Amniotic stem cell (primary cell): ENCODE measurements around the gene PAIP2.
"Not testable (repeated sequence)": the region's sequence is repeated elsewhere in the genome, so short reads cannot be mapped to it uniquely, and the experiment has no call there.

Source experiments
- DNase-seq: peaks from one replicate; lab custom pipeline; 2025; lab: John Stamatoyannopoulos, UW

PAIP2 gene

GRCh38 chr5:139378941-139379361 lies 37.3 kb downstream of the PAIP2 start:
- DNase-seq: no peak

GRCh38 chr5:139379626-139380449 lies 38.2 kb downstream of the PAIP2 start:
- no peak for DNase-seq

GRCh38 chr5:139381837-139382761 lies 40.4 kb downstream of the PAIP2 start:
- DNase-seq: no peak

- no peak for DNase-seq
Observed at GRCh38 chr5:139382807-139383206, 41.2 kb downstream of the PAIP2 start.

DNA sequence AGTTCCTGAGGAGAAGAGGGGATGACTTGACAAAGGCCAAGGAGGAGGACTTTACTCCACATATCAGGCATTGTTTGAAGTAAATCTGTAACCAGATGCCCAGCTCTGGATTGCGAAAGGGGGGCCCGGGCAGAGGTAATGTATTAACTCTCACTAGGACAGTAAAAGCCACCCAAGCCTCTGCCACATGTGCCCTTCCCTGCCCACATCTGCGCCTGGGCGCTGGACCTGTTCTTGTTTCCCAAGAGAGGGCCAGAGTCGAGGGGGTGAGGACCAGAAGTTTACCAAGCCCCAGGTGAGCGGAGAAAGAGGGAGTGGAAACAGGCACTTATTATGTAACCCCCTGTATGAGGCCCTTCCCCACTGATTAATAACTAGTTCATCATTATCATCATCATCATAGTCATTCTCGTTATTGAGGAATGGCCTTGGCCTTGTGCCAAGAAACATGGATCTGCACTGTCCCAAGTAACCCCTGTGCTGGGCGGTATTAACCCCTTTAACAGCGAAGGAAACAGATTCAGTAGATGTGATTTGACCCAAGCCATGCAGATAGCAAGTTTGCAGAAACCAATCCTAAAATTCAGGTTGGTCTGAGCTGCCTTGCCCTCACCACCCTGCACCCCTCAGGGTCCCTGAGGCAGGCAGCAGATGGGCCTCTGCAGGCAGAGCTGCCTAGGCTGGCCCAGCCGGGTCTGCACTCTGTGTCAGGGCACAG lies 41.8 kb downstream of the PAIP2 start, which contains the start of gene SLC23A1:
TSS of gene SLC23A1 (minus strand) at position 23 of the 718 bp plus-strand sequence. CDS start 44 bp downstream, outside the sequence.
- no peak for DNase-seq

DNA sequence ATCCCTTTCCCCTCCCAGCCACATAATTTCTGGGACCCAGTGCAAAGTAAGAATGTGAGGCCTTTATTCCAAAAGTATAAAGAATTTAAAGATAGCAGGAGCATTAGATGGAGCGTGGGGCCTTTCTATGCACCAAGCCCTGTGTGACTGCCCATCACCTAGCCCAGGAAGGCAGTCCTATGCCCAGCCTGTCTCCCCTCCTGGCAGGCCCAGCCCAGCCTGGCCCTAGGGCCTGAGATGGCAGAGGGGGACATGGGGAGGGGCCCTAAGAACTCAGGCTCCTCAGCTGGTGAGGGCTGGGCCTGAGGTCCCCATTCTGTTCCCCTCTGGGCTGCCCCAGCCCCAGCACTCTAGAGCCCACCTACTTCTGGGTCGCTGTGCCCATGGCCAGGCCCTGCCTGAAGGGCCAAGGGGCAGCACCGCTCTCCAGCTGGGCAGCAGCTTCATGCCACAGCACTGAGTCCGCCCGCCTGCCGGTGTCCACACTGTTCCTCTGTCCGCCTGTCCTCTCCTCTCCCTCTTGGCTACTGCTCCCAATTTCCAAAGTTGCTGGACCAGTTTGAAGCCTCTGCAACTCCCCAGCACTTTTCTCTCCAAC lies 42.4 kb downstream of the PAIP2 start:
- no peak for DNase-seq

- no peak for DNase-seq
Observed at GRCh38 chr5:139384591-139385051, 43.0 kb downstream of the PAIP2 start.

DNA sequence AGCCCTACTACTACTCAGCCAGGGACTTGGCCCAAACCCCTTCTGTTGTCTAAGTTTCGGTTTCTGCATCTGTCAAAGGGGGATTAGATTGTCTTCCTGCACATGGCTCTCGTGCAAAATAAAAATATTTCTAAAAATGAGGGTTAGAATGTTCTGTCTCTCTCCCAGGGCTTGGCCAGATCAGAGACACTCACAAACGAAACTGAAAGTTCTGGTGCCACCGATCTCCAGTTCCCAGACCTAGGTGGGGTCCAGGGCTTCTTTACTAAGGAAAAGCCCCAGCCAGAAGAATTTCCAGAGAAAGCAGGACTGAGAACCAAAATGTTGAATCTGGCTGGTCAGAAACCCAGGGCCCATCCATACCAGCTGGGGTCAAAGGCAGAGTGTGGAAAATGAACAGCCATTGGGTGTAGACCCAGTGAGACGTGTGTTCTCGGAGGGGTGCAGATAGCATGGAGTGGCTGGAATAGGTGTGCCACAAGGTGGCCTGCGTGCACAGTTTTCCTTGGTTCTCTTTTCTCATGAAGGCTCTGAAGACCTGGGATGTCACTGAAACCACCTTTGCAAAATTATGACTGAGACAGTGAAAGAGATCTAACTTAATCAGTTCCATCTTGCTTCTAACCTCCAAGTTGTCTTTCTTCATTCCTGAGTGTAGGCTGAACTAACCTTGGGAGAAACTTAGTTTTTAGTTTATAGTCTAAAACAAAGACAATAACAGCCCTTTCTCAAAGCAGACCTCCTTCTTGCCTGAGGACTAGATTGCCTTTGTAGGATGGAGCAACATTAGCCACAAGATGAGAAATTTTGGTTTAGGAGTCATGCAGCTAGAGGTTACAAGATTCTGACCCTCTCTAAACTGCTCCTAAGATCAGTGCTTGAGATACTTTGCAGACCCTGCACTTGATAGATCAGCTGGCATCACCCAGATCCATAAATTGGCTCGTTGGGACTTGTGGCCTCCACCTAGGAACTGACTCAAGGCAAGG lies 43.7 kb downstream of the PAIP2 start:
- no peak for DNase-seq

DNA sequence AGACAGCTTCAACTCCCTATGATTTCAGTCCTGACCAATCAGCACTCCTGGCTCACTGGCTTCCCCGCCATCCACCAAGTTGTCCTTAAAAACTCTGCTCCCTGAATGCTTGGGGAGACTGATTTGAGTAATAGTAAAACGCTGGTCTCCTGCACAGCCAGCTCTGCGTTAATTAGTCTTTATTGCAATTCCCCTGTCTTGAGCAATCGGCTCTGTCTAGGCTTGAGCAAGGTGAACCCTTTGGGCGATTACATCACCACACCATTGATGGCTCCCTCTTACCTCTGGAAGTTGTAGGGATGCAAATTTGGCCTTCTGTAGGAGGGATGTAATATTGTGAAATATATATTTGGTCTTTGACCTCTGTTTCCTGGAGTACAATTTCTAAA lies 44.4 kb downstream of the PAIP2 start:
- DNase-seq: no peak

DNA sequence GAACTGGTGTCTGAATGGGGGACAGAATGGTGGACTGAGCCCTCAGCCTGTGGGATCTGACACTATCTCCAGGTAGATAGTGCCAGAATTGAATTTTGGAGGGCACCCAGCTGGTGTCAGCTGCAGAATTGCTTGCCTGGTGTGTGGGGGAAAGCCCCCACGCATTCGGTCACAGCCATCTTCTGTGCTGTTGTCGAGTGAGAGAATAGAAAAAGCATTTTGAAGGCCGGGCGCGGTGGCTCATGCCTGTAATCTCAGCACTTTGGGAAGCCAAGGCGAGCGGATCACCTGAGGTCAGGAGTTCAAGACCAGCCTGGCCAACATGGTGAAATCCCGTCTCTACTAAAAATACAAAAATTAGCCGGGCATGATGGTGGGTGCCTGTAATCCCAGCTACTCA lies 45.3 kb downstream of the PAIP2 start:
- DNase-seq: not testable (repeated sequence)

DNA sequence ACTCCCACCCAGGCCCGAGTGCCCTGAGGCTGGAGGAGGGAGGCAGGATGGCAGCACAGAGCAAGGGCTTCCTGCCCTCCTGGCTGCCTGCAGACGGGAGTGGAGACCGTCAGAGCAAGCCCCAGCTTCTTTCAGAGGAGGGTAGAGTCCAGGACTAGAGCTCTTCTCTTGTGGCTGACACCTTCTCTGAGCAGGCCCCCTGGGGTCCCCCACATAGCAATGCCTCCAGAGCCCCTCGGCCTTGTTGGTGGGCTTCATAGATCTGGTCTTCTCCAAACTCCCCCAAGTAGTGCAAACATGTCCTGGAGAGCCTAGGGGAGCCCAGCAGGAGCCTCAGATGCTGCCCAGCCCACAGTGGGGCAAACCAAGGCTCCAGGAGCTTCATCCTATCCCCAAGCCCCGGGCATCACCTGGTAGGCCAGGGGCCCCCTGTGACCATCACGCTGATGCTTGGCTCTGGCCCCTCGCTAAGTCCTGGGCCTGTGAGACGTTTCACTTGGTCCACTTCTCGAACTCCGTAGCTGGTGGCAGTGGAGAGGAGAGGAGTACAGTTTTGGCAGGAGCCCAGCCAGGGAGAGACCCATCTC lies 46.0 kb downstream of the PAIP2 start:
- no peak for DNase-seq

DNA sequence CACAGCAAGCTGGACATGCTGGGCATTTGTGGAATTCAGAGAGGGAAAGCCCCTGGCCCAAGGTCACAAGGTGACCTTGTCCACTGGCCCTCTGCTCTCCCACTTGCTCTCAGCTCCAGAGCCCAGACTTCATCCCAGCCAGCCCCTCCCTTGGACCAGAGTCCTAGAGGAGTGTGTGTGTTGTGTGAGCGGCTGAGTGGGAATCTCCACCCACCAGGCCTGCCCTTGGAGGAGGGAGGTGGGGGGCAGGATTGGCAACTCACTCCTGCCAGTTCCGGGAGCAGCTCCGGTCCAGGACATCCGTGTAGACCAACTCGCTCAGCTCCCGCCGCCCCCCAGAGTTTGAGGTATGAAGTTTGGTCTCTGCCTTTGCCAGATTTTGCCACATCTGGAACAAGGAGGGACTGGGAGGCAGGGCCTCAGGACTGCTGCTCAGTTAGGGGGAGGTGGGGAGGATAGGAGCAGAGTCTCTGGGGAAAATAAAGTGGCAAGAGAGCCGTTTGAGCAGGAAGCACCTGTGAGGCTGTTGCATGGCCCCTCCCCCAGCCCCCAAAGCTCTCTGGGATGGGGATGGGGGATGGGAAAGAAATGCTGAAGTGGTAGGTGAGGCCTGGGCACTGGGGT lies 46.7 kb downstream of the PAIP2 start:
- no peak for DNase-seq

GRCh38 chr5:139389701-139390638 lies 48.3 kb downstream of the PAIP2 start, which contains the start of gene MZB1:
TSS of gene MZB1 (minus strand) at chr5:139389913. CDS start at chr5:139389856, 57 bp downstream.
- DNase-seq: no peak

DNA sequence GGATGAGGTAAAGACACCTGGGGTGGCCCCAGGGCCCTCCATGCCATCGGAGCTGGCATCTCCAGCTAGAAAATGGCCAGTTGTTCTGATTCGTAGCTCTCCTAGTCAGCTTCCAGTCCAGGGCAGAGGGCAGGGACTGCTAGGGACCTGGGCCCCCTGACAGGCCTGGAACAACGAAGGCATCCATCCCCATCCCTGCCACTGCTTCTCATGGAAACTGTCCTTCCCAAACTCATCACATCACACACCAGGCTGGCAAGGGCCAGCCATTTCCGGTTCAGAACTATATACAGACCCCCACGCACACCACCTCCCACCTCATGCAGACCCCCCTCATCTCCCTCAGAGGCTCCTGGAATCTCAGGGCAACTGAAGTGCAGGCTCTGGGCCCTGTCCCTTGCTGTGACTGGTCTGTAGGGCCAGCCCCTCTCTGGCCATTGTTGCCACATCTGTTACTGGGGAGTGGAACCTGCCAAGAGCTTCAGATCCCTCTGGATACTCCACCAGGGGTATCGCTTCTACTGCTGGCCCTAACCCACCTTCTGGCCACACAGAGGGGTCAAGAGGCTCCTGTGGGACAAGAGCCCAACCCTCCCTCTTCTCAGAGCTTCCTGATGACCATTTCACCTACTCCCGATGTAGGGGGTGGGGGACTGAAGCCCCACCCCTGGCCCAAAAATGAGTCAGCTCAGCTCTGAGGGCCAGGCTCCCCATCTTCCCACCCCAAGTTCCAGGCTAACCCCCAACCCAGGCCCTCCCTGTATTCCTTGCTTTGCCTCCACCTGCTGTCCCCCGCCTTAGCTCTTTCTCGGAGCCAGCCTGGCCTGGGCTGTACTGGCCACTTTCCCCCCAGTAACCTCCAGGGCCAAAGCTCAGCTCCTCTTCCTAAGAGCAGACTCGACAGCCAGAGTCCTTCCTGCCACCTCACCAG lies 49.2 kb downstream of the PAIP2 start:
- no peak for DNase-seq

DNA sequence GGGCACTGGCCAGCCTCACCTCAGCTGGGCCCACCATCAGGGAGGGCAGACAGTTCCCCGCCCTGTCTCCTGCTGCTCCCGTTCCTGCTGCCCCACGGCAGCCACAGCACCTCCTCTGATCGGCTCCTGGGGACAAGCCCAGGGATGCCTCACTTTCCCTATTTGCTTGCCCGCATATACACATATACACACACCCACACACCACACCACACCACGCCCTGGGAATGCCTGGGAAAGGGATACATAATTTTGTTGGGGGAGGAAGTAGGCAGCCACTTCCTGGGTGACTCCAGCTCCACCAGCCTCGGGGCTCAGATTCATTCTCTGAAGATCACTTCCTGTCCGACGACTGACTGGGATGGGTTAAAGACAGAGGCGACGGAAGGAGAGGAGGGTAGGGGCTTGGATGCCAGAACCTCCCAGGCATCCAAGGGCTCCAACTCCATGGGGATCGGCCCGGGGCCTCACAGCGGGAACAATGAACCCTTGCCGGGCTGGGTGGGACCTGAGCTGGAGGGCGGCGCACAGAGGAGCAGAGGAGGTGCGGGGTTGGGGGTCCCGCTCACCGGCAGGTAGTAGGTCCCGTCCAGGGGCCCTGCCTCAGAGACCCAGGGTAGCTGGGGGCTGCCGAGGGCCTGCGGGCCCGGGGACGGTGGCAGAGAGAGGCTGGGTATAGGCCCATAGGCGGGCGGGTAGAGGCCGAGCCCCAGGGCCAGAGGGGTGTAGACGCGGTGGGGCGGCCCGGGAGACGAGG lies 50.1 kb downstream of the PAIP2 start:
- no peak for DNase-seq

DNA sequence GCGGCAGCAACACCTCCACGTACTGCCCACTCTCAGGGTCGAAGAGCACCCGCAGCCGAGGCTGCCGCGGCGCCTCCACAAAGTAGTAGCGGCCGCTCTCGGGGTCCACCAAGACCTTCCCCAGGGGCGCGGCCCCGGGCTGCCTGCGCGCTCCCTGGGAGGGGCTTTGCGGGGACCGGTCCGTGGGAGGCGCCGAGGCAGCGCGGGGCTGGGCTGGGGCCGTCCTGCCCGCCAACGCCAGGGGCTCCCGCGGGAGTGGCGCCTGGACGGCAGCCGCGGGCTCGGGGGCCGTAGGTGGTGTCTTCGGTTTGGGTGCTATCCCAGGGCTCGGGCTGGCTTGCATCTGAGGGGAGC lies 50.6 kb downstream of the PAIP2 start:
- no peak for DNase-seq
